ENCODE measurements around the gene LRRC49.
"Not testable (repeated sequence)": the region's sequence is repeated elsewhere in the genome, so short reads cannot be mapped to it uniquely, and the experiment has no call there.

Gene LRRC49

GRCh38 chr15:70892002-70892911 lies at the start of gene LRRC49, which contains the start of gene THAP10:
Gene LRRC49 (plus strand): TSS chr15:70892826. CDS start chr15:70892895, 69 bp downstream.
Gene THAP10 (minus strand): TSS chr15:70892433. CDS start chr15:70892272, 161 bp downstream.
- peak; percentile 71 for DNase-seq

- DNase-seq, result no peak
Measured at GRCh38 chr15:70845602-70846360, 46.8 kb upstream of the LRRC49 start.

GRCh38 chr15:70851889-70852288 lies 40.7 kb upstream of the LRRC49 start:
- DNase-seq, result no peak

- DNase-seq, result no peak
Measured at GRCh38 chr15:70852501-70853317, 39.9 kb upstream of the LRRC49 start.

DNA sequence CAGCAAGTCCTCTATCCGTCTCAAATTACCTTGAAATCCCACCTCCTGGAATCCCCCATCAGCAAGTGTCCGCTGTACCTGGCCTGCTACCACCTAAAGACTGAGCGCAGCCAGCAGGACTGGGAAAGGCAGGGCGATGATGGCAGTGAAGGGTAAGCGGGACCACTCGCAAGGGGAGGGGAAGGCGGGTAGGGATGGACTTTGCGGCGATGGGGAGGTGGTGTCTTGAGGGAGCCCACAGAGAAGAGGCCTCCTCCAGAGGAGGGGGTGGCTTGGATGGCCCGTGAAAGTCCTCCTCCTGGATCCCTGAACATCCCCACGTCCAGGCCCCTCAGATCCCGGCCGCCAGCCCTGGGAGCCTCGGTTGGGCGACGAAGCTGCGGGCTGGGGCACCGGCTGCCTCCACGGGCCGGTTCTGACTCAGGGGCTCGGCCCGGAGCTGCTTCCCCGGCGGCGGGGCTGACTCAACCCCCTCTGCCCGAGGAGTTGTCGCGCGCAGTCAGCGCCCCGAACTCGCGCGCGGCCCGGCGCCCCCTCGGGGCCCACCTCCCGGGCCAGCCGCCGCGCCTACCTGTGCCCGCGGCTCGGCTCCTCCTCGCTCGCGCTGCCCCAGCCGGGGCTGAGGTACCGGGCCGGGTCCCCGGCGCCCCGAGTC lies 39.2 kb upstream of the LRRC49 start:
- no peak for DNase-seq

GRCh38 chr15:70853973-70854665 lies 38.5 kb upstream of the LRRC49 start, which contains the start of gene LARP6:
Gene LARP6 (minus strand): TSS chr15:70854157. CDS start chr15:70854088, 69 bp downstream.
- peak; percentile 65 for DNase-seq

DNA sequence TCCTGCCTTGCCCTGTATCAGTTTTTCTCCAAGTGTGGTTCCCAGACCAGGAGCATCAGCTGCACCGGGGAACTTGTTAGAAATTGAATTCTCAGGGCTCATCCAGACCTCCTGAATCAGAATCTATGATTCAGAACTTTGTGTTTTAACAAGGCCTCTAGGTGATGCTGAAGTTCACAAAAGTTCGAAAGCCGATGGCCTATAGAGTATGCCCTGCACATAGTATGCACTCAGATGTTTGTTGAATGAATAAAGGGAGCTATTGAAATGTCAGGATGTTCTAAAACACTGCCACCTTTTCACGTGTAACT lies 38.0 kb upstream of the LRRC49 start:
- DNase-seq, result no peak

GRCh38 chr15:70855764-70856163 lies 36.9 kb upstream of the LRRC49 start:
- DNase-seq, result no peak

DNA sequence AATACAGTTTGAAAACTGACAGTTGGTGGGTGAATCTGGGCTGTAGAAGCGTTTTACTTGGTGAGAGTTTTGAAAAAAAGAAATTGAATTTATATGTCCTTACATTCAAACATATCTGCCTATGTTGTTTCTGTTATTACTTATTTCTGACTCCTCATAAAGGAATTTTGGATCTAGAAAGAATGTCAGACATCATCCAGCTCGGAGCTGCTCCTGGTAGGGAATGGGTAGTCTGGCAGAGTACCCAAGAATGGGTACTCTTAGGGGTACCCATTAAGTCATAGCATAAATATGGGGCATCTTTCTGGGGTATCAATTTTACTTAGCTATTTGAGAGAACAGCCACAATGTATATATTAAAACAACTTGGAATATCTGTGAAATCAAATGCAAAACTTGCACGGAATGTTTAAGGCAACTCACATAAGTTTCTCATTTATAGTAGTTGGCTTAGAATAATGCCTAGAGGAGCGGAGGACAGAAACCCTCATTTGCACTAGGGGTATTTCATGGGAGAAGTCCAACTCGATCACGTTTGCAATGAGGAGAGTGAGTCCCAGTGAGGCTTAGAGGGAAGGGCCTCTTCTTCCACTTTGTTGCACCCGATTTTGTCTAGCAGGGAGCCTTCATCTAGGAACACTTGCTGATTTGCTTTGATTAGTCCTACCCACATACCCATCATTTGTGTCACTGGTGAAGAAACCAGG lies 36.3 kb upstream of the LRRC49 start:
- no peak for DNase-seq

GRCh38 chr15:70856884-70857561 lies 35.6 kb upstream of the LRRC49 start:
- DNase-seq, result no peak

- DNase-seq, result no peak
Measured at GRCh38 chr15:70857562-70858285, 34.9 kb upstream of the LRRC49 start.

DNA sequence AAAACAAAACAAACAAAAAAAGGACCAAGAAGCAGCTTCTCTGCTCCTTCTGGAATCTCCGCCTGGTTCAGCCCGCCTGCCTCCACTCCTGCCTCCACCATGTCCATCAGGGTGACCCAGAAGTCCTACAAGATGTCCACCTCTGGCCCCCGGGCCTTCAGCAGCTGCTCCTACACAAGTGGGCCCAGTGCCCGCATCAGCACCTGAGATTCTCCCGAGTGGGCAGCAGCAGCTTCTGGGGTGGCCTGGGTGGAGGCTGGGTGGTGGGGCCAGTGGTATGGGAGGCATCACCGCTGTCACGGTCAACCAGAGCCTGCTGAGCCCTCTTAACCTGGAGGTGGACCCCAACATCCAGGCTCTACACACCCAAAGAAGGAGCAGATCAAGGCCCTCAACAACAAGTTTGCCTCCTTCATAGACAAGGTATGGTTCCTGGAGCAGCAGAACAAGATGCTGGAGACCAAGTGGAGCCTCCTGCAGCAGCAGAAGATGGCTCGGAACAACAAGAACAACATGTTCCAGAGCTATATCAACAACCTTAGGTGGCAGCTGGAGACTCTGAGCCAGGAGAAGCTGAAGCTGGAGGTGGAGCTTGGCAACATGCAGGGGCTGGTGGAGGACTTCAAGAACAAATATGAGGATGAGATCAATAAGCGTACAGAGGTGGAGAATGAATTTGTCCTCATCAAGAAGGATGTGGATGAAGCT lies 33.9 kb upstream of the LRRC49 start:
- not testable (repeated sequence) for DNase-seq

GRCh38 chr15:70859322-70859908 lies 33.2 kb upstream of the LRRC49 start:
- no peak for DNase-seq

DNA sequence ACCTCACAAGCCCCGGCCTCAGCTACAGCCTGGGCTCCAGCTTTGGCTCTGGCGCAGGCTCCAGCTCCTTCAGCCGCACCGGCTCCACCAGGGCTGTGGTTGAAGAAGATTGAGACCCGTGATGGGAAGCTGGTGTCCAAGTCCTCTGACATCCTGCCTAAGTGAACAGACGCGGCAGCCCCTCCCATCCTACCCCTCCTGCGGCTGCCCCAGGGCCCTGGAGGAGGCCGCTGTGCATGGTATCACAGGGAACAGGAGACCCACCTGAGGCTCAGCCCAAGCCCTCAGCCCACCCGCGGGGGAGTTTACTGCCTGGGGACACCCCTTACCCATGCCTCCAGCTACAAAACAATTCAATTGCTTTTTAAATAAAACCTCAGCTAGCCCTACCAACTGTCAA lies 32.6 kb upstream of the LRRC49 start:
- DNase-seq, result no peak

GRCh38 chr15:70863450-70864218 lies 29.0 kb upstream of the LRRC49 start:
- DNase-seq, result no peak

DNA sequence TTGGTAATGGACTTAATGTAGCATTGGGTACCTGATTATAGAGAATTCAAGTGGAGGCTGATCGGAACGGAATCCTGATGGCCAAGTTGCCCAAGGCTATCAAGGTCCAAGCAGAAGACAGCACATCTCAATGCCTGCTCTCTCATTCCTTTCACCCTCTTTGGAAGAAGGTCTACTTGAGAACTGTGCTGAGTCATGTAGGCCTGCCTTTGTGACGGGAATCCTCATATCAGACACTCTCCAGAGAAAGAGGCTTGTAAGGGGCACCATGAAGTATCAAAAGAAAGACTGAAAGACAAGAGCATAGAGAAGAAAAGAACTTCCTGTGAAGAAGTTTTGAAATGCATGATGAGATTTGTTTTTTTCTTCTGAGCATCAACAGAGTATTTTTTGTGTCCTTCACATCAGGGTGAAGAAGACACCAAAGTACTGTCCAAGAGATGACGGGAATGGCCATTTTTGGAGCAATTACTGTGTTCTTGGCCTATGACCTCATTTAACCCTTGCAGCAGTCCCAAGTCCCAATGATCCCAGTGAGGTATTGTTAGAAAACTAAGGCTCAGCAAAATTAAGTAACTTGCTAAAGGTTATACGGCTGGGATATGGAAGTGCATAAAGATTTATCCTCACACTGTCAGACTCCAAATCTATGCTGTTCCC lies 25.5 kb upstream of the LRRC49 start:
- DNase-seq, result no peak

DNA sequence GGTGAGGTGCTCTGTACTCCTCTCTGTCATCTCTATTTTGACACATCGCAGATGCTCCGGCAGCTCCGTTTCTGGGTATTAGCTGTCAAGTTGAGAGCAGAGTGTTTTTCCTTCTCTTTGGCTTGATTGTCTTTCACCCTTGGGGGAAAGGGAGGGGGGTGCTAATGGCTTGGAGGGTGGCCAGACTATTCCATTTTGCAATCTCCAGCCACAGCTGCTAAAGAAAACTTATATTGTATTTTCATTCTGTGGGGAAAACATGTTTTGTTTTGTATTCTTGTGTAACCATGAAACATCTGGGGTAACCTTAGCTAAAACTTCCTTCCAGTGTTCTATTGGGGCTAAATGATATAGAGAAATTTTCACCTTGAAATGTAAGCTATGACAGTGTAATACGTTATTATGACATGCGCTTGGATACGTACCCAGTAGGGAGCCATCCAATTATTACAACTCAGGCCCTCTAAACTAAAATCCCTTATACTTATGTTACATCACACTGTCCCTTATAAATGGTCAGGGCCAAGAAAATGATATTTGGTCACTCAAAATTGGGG lies 24.6 kb upstream of the LRRC49 start:
- DNase-seq, result no peak

All from activated effector memory CD4-positive, alpha-beta T cell treated with anti-CD3 and anti-CD28 coated beads, Interleukin-2, amount 50 U/mL, for 16 hours (primary cell).